AG09319 (cell line): ENCODE measurements around the gene UBA6.

Experiments
- DNase-seq: peaks from one replicate; pipeline ENCODE4 v3.0.0-alpha.2; 2010; ENCODE audit warnings: low read depth; ENCODE audit errors: extremely low read depth
- TF ChIP-seq, protein P1 (sequence below): IDR thresholded peaks from 2 replicates; pipeline ENCODE4 v1.5.1; 2011; ENCODE audit warnings: low read depth, mild to moderate bottlenecking, inconsistent platforms, low read length, moderate library complexity

UBA6 gene

DNA sequence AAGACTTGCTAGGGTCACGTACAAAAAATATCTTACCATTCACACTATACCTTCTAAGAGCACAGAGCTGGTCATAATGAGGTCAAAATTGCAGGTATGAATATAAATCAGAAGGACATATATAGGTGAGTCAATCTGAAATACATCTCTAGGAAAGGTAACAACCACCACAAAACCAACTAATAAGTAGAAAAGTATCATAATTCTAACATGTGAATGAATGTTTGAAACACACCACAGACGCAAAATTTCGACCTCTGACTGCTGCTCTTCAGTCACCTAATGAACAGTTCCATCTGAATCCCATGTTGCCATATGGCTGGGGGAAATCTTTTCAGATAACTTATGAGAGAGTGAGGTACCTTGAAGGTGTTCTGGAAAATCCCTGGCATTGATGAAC lies 120.4 kb downstream of the UBA6 start:
- DNase-seq, result no peak
- TF ChIP-seq, protein P1, sequence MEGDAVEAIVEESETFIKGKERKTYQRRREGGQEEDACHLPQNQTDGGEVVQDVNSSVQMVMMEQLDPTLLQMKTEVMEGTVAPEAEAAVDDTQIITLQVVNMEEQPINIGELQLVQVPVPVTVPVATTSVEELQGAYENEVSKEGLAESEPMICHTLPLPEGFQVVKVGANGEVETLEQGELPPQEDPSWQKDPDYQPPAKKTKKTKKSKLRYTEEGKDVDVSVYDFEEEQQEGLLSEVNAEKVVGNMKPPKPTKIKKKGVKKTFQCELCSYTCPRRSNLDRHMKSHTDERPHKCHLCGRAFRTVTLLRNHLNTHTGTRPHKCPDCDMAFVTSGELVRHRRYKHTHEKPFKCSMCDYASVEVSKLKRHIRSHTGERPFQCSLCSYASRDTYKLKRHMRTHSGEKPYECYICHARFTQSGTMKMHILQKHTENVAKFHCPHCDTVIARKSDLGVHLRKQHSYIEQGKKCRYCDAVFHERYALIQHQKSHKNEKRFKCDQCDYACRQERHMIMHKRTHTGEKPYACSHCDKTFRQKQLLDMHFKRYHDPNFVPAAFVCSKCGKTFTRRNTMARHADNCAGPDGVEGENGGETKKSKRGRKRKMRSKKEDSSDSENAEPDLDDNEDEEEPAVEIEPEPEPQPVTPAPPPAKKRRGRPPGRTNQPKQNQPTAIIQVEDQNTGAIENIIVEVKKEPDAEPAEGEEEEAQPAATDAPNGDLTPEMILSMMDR, result no peak

DNA sequence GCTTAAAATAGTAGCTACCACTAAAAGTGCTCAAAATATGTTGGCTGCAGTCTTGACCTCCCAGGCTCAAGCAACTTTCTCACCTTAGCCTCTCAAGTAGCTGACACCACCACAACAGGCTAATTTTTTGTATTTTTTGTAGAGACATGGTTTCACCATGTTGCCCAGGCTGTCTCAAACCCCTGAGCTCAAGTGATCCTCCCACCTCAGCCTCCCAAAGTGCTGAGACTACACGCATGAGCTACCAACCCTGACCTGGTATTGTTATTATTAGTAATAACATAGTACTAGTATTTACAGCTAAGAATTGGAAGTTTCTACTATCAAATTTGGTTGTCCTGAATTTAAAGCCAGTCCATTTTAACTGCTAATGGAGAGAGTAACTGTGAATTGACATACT lies 124.4 kb downstream of the UBA6 start:
- TF ChIP-seq, protein P1, result no peak
- DNase-seq, result no peak

DNA sequence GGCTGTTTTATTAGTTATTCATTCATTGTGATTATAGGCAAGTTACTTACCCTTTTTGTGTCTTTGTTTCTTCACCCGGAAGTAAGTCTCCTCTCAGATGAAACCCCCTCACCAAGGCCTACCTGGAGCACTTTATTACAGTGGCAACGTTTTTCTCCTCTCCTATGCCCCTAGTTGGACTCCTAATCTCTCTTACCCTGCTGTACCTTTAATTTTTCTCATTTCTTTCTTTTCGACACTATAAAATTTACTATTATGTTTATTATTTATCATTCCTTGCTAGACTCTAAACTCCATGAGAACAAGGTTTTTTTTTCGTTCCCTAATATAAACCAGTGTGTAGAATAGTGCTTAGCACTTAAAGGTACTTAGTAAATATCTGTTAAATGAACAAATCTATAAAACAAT lies 124.9 kb downstream of the UBA6 start:
- DNase-seq, result no peak
- TF ChIP-seq, protein P1, result no peak

DNA sequence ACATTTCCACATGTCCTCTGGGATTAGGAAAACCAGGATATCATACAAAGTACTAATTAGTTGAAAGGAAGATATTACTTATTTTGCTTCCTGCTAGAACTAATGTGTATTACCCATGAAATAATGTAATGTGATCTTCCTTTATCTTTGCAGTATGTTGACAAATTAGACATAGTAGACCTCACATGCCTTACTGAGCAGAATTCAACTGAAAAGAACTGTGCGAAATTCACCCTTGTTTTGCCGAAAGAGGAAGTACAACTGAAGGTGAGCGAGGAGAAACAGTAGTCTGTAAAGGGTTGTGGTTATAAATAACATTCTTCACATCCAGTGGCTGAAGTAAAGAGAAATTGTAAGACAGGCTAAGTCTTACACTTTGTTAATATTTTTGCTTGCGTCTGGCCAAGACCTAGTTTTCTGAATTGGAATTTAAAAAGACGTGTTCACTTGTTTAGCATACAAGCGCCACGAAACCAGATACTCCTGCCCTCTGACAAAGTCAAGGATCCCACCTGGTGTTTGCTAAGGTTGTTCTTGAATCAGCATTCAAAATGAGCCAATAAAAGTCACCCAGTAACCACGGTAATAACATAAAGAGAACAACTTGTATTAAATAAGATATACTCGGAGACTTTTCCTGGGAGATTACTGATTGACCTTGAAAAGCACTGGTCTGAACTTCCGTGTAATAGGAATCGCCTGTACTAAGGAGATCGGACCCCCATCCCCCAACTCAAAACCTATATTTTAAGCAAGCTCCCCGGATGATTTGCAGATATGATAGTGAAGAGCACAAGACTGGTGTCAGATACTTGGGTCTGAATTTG lies 125.5 kb downstream of the UBA6 start:
- TF ChIP-seq, protein P1, result no peak
- DNase-seq, result no peak

DNA sequence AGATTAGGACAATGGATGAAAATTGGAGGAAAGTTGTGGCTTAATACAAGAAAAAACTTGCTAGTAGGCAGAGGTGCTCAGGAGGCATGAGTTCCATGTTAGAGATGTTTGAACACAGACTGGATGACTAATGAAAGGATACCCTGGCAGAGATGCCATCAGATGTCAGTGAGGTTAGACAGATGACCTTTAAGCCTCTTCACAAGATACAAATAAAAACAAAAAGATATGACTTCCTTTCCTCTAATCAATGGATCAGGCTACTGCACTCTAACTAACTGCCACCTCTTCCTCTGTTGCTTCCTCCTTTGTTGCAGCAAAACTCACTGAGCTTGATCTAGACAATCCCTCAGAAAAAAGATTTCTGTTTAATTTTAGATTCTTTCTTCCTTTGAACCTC lies 127.8 kb downstream of the UBA6 start:
- no peak for DNase-seq
- TF ChIP-seq, protein P1, result no peak

DNA sequence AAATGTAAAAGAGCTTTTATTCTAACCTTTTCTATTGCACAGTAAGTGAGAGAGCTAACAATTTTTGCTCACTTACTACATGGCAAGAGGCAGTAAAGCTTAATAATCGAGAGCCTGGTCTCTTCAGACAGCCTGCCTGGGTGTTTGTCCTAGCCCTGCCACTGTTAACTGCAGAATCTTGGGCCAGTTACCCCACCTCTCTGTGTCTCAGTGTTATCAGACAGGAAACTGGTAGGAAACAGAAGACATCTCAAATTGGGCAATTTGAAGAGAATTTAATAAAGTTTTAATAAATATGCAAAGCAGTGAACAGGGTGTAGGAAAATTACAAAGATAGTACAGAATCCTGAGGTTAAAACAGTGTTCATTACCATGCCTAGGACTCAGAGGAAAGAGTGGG lies 129.0 kb downstream of the UBA6 start:
- TF ChIP-seq, protein P1, result no peak
- no peak for DNase-seq

DNA sequence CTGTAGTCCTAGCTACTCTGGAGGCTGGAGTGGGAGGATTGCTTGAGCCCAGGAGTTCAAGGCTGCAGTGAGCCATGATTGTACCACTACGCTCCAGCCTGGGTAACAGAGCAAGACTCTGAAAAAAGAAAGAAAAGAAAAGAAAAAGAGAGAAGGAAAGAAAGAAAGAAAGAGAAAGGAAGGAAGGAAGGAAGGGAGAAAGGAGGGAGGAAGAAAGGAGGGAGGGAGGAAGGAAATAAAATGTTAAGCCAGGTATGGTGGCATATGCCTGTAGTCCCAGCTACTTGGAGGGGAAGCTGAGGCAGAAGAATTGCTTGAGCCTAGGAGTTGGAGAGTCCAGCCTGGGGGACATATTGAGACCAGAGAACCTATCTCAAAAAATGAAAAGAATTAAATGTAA lies 130.4 kb downstream of the UBA6 start:
- TF ChIP-seq, protein P1, result no peak
- no peak for DNase-seq
